ENCODE data around the gene ATP5F1E. TPM values are rescaled to one million over a fixed set of nuclear protein-coding genes. Genes with fewer than 3 reads are reported as not detected.

ATP5F1E gene
- total and polyA plus RNA-seq, 4 donors: 11.7 to 148 (median 27.7) TPM

- WGBS: 80% methylated on average over 1 of the region's 1 CpG
- TF ChIP-seq RXRA (IDR thresholded peaks at IDR 0.05) (no peak), NR2F2 (IDR thresholded peaks at IDR 0.05) (no peak), ATF3 (IDR thresholded peaks at IDR 0.05) (no peak), JUND (IDR thresholded peaks at IDR 0.05) (no peak), EGR1 (IDR thresholded peaks at IDR 0.05; ENCODE audit: low read depth in 2 of 2) (no peak), ZBTB33 (IDR thresholded peaks at IDR 0.05) (no peak), GABPA (IDR thresholded peaks at IDR 0.05 in 1 of 2, conservative IDR thresholded peaks at IDR 0.05 in 1 of 2) (no peak), SP1 (IDR thresholded peaks at IDR 0.05) (no peak), HNF4G (IDR thresholded peaks at IDR 0.05) (no peak), YY1 (IDR thresholded peaks at IDR 0.05) (no peak)
- no peak overlapping the region for H3K9ac ChIP-seq (ENCODE audit: low read depth in 1 of 2, low read length in 2 of 2)
These were observed 41.4 kb upstream of the ATP5F1E start for GRCh38 chr20:59073582-59073981.

GRCh38 chr20:59071216-59071615 is 39.1 kb upstream of the ATP5F1E start:
- H3K27ac ChIP-seq (ENCODE audit: low read depth in 1 of 2, low read length in 2 of 2): no peak overlapping the region
- no peaks in the 10 kb centered on the region for H3K36me3 ChIP-seq (ENCODE audit: control insufficient read depth in 4 of 4, insufficient read depth in 3 of 4, low read depth in 1 of 4, low read length in 3 of 4)
- H3K4me3 ChIP-seq (ENCODE audit: low read depth in 1 of 3, low read length in 3 of 3): no peak overlapping the region
- TF ChIP-seq SP1 (IDR thresholded peaks at IDR 0.05) (no peak), RAD21 (IDR thresholded peaks at IDR 0.05) (no peak), REST (IDR thresholded peaks at IDR 0.05) (no peak), JUND (IDR thresholded peaks at IDR 0.05) (no peak), CTCF (IDR thresholded peaks at IDR 0.05; ENCODE audit: low read depth, low read length, missing input control) (no peak)
- peaks cover 0 to 5% (median 1%) of the 10 kb centered on the region in 4 donors for H3K27me3 ChIP-seq (ENCODE audit: control insufficient read depth in 4 of 4, insufficient read depth in 4 of 4, low read length in 3 of 4)
- no peak overlapping the region for H3K9ac ChIP-seq (ENCODE audit: low read depth in 1 of 2, low read length in 2 of 2)
- 87% methylated on average over 1 of the region's 1 CpG for WGBS
- H3K4me1 ChIP-seq (ENCODE audit: control insufficient read depth in 4 of 4, insufficient read depth in 4 of 4, low read length in 3 of 4): no peaks in the 10 kb centered on the region
- DNase-seq (ENCODE audit: low spot score): no peak
- H3K9me3 ChIP-seq (ENCODE audit: control insufficient read depth in 4 of 4, low read length in 3 of 4): no peaks in the 10 kb centered on the region

More at GRCh38 chr20:59073582-59073981, 41.4 kb upstream of the ATP5F1E start:
- peaks cover 0 to 7% (median 3%) of the 10 kb centered on the region in 4 donors for H3K27me3 ChIP-seq (ENCODE audit: control insufficient read depth in 4 of 4, insufficient read depth in 4 of 4, low read length in 3 of 4)
- H3K27ac ChIP-seq (ENCODE audit: low read depth in 1 of 2, low read length in 2 of 2): no peak overlapping the region
- H3K36me3 ChIP-seq (ENCODE audit: control insufficient read depth in 4 of 4, insufficient read depth in 3 of 4, low read depth in 1 of 4, low read length in 3 of 4): no peaks in the 10 kb centered on the region
- no peak overlapping the region for H3K4me3 ChIP-seq (ENCODE audit: low read depth in 1 of 3, low read length in 3 of 3)
- no peak for DNase-seq (ENCODE audit: low spot score)
- no peaks in the 10 kb centered on the region for H3K9me3 ChIP-seq (ENCODE audit: control insufficient read depth in 4 of 4, low read length in 3 of 4)
- H3K4me1 ChIP-seq (ENCODE audit: control insufficient read depth in 4 of 4, insufficient read depth in 4 of 4, low read length in 3 of 4): no peaks in the 10 kb centered on the region

Data from liver (tissue), 9 donors.